WI38 (cell line): ENCODE results near the gene PHLPP2.

ENCODE experiments used
- H3K4me3 ChIP-seq: 2 replicates; pipeline ENCODE4 v1.5.1; 2011; ENCODE audit warnings: low read depth, mild to moderate bottlenecking, control low read depth, low read length
- CTCF ChIP-seq: IDR thresholded peaks from 2 replicates; pipeline ENCODE4 v1.5.1; 2012; ENCODE audit warnings: low read depth, mild to moderate bottlenecking, control low read depth, low read length

The PHLPP2 gene

GRCh38 chr16:71670537-71670936, 54.0 kb downstream of the PHLPP2 start:
- H3K4me3 ChIP-seq: no peak overlapping the region
- TF ChIP-seq CTCF: no peak

DNA sequence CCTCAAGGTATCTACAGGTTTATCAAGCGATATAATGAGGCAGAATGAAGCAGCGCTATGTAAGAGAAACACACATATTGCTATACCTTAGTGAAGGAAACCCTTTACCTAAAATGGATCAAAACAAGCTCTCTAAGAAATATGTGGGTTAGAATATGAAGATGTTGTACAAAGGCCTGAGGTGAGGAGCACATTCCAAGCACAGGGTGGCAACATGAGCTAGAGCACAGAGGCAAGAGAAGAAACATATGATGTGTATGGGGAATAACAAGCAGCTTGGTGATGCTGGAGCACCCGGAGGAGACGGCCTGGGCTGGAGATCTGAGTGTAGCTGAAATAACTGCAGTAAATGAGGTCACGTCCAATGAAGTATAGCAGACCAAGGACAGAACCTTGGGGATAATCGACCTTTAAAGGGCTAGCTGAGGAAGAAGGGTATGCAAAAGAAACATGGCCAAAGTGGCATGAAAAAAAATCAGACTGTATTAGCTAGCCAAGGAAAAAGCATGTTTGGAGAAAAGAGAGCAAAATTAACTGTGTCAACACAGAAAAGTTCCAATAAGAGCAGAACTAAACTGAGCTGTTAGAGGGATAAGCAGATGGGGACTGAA, 54.5 kb downstream of the PHLPP2 start:
- H3K4me3 ChIP-seq: no peak overlapping the region
- no peak for TF ChIP-seq CTCF

DNA sequence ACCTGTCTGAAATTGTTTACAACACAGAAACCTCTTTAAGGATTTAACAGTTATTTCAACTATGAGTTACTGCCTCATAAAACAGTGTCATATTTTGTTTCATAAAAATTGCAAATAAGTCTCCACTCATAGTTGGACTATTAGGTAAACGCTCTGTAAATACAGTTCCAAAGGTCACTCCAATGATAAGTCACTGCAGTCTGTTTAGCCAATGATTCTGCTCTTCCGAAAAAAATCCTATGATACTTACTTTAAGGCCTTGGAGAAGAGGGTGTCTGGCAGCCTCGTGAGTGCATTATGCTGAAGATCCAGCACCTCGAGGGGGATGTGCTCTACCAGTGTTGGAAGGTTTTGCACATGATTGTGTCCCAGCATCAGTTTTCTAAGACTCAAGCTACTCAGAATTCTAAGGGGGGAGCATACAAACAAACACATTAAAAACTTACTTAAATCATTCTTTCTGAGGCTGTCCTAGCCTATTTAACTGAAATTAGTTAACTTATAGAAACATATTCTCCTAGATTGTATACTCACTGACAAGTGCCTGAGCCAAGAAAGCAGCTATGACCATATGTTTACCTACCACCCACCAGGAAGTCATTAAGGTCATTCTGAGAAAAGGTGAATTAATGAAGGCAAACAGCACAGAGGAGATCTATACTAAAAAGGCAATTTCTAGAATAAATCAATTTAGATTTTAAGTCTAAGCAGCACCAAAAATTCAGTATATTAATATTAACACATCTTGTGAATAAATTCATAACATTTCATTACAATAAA, 57.4 kb downstream of the PHLPP2 start:
- H3K4me3 ChIP-seq: no peak overlapping the region
- TF ChIP-seq CTCF: no peak

DNA sequence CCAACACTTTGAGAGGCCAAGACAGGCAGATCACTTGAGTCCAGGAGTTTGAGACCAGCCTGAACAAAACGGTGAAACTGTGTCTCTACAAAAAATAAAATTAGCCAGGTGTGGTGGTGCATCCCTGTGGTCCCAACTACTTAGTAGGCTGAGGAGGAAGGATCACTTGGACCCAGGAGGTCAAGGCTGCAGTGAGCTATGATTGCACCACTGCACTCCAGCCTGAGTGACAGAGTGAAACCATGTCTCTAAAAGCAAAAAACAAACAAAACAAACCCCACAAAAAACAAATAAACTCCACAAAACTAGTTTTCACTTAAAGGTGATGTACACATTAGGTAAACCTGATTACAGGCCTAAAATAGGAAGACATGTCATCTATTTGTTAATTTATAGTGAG, 58.2 kb downstream of the PHLPP2 start:
- no peak overlapping the region for H3K4me3 ChIP-seq
- no peak for TF ChIP-seq CTCF

DNA sequence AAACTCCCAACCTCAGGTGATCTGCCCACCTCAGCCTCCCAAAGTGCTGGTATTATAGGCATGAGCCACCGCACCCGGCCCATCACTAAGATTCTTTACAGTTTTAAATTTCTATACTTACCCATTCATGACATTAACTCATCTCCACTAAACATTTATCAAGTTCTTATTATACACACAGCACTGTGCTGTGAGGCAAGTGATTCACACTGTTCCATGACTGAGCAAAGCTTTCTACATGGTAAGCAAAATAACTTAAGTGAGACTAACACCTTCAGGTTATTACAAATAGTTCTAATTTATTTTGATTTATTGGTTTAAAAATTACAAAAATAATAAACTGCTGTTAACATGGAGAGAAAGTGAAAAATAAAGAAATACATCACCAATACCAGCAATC, 65.0 kb downstream of the PHLPP2 start:
- TF ChIP-seq CTCF: no peak

GRCh38 chr16:71658771-71659170, 65.7 kb downstream of the PHLPP2 start:
- TF ChIP-seq CTCF: no peak
- no peak overlapping the region for H3K4me3 ChIP-seq

More for the DNA sequence above, 65.0 kb downstream of the PHLPP2 start:
- no peak overlapping the region for H3K4me3 ChIP-seq

DNA sequence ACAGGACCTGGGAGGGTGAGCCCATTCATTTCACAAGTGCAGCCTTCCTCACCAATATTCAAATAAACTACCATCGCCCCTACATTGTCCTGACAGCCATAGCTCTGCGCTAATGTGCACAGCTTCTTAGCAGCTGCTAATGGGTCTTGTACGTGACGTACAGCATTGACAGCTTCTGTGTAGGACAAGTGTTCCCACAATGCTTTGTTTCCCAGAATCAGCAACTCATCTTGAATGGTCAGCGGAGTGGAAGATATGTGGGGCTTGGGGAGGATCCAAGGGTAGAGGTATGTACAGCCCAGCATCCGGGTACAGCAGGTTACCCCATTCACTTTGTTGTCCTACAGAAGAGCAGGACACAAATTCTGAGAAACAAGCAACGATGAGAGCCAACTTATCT, 74.8 kb downstream of the PHLPP2 start:
- H3K4me3 ChIP-seq: no peak overlapping the region
- no peak for TF ChIP-seq CTCF
